Nephron progenitor cell (in vitro differentiated cells): ENCODE measurements around the gene KCMF1.

ENCODE experiments used
- DNase-seq: peaks from one replicate; pipeline ENCODE4 v3.0.0; 2021
- H3K27ac Mint-ChIP-seq: 2 replicates; pipeline ENCODE4 v1.8.0; 2021; ENCODE audit warnings: mild to moderate bottlenecking, moderate library complexity, mixed read lengths
- H3K27me3 Mint-ChIP-seq: 2 replicates; pipeline ENCODE4 v1.8.0; 2021; ENCODE audit warnings: mild to moderate bottlenecking, low read depth, mixed read lengths; ENCODE audit not compliant: poor library complexity
- H3K36me3 Mint-ChIP-seq: 2 replicates; pipeline ENCODE4 v1.8.0; 2021; ENCODE audit warnings: low read depth, mixed read lengths
- H3K4me1 Mint-ChIP-seq: 2 replicates; pipeline ENCODE4 v1.8.0; 2021; ENCODE audit warnings: mixed read lengths
- H3K4me3 Mint-ChIP-seq: 2 replicates; pipeline ENCODE4 v1.8.0; 2021; ENCODE audit warnings: mild to moderate bottlenecking, moderate library complexity, mixed read lengths
- H3K9me3 Mint-ChIP-seq: 2 replicates; pipeline ENCODE4 v1.8.0; 2021; ENCODE audit warnings: mild to moderate bottlenecking, moderate library complexity, mixed read lengths
- TF ChIP-seq, protein P1 (sequence below): fragments of 200-600 bp; sonication (generic); IDR thresholded peaks from 2 replicates; pipeline ENCODE4 v1.5.0; 2021; ENCODE audit warnings: antibody characterized with exemption

KCMF1 gene

DNA sequence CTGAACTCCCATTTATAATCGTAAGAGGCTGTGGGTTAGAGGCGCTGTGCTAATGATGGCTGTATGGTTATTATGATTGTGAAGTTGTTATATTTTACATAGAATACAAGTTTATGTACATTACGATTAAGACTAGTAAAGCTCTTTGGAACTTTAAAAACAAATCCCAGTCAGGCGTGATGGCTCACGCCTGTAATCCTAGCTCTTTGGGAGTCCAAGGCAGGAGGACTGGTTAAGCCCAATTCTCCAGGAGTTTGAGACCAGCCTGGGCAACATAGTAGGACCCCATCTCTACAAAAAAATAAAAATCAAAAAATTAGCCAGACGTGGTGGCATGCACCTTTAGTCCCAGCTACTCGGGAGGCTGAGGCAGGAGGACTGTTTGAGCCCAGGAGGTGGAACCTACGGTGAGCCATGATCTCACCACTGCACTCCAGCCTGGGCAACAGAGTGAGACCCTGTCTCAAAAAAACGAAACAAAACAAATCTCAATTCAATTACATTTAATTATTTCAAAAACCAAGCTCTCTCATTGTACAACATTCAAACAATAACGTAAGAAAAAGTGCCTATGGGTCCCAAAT, 23.9 kb upstream of the KCMF1 start:
- Mint-ChIP-seq H3K27me3 (peaks cover 7% of the 10 kb centered on the region), H3K4me3 (no peak overlapping the region), H3K36me3 (no peaks in the 10 kb centered on the region), H3K9me3 (no peaks in the 10 kb centered on the region), H3K27ac (peak overlapping the region; percentile 83), H3K4me1 (no peaks in the 10 kb centered on the region)
- TF ChIP-seq, protein P1, sequence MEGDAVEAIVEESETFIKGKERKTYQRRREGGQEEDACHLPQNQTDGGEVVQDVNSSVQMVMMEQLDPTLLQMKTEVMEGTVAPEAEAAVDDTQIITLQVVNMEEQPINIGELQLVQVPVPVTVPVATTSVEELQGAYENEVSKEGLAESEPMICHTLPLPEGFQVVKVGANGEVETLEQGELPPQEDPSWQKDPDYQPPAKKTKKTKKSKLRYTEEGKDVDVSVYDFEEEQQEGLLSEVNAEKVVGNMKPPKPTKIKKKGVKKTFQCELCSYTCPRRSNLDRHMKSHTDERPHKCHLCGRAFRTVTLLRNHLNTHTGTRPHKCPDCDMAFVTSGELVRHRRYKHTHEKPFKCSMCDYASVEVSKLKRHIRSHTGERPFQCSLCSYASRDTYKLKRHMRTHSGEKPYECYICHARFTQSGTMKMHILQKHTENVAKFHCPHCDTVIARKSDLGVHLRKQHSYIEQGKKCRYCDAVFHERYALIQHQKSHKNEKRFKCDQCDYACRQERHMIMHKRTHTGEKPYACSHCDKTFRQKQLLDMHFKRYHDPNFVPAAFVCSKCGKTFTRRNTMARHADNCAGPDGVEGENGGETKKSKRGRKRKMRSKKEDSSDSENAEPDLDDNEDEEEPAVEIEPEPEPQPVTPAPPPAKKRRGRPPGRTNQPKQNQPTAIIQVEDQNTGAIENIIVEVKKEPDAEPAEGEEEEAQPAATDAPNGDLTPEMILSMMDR = no peak
- no peak for DNase-seq

DNA sequence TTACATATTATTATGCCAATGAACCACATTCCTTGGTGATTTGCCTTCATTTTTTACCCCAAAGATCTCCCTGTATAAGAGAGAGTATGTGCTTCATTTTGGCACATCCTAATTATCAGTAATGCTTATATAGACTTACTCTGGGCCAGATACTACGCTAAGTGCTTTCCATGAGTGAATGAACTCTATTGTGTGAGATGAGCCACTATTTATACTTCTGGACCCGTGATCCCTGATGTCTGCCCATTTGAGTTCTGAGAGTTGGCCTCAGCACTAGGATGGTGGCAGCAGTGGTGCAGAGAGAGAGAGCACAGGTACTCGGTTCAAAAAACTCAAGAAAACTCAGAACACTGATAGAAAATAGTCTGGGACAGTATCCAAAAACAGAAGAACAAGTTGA, 17.4 kb upstream of the KCMF1 start:
- Mint-ChIP-seq H3K27ac (no peak overlapping the region), H3K4me3 (no peak overlapping the region), H3K9me3 (no peaks in the 10 kb centered on the region), H3K4me1 (peaks cover 20% of the 10 kb centered on the region), H3K36me3 (peaks cover 5% of the 10 kb centered on the region), H3K27me3 (peaks cover 19% of the 10 kb centered on the region)
- no peak for DNase-seq
- TF ChIP-seq, protein P1 = no peak

DNA sequence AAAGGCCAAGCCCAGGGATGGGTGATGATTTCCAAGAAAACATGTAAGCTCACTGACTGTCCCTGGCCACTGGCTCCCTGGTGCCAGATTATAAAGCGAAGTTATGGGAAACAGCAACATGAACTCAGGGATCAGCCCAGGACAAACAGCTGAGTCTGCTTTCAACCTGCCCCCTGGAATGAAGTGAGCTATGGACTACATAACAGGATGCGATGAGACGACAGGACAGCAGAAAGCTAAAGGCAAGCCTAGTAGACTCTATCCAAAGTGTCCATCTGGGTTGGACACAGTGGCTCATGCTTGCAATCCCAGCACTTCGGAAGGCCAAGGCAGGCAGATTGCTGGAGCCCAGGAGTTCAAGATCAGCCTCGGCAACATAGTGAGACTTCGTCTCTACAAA, 16.6 kb upstream of the KCMF1 start:
- no peak for DNase-seq
- TF ChIP-seq, protein P1 = no peak

DNA sequence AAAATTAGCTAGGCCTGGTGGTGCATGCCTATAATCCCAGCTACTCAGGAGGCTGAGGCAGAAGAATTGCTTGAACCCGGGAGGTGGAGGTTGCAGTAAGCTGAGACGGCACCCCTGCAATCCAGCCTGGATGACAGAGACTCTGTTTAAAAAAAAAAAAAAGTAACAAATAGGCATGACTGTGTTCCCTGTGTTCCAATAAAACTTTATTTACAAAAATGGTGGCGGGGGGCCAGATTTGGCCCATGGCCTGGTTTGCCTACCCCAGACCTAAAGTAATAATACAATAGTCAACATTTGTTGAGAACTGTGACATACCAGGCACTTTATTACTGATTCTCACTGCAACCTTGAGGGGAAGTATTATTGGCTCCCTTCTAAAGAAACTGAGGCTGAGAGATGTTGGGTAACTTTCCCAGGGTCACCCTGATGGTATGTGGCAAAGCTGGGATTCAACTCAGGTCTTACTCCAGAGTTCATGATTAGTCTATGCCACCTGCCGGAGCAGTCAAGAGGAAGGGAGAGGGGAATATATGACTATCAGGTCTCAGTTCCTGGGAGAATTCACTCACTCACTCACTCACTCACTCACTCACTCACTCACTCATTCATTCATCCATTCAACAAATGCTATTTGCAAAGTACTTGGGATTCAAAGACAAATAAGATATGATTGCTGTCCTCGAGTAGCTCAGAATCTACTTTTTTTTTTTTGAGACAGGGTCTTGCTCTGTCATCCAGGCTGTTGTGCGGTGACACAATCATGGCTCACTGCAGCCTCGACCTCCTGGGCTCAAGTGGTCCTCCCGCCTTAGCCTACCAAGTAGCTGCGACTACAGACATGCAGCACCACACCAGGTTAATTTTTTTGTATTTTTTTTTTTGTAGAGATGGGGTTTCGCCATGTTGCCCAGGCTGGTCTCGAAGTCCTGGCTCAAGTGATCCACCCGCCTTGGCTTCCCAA, 14.3 kb upstream of the KCMF1 start:
- no peak for DNase-seq
- Mint-ChIP-seq H3K27me3 (peaks cover 18% of the 10 kb centered on the region), H3K27ac (peak overlapping the region; percentile 66), H3K9me3 (no peaks in the 10 kb centered on the region), H3K4me1 (peaks cover 47% of the 10 kb centered on the region), H3K4me3 (no peak overlapping the region), H3K36me3 (peaks cover 8% of the 10 kb centered on the region)
- TF ChIP-seq, protein P1 = no peak

More for the DNA sequence above, 16.6 kb upstream of the KCMF1 start:
- Mint-ChIP-seq H3K4me3 (no peak overlapping the region), H3K4me1 (peaks cover 28% of the 10 kb centered on the region), H3K27ac (no peak overlapping the region), H3K36me3 (peaks cover 5% of the 10 kb centered on the region), H3K9me3 (no peaks in the 10 kb centered on the region), H3K27me3 (peaks cover 22% of the 10 kb centered on the region)

DNA sequence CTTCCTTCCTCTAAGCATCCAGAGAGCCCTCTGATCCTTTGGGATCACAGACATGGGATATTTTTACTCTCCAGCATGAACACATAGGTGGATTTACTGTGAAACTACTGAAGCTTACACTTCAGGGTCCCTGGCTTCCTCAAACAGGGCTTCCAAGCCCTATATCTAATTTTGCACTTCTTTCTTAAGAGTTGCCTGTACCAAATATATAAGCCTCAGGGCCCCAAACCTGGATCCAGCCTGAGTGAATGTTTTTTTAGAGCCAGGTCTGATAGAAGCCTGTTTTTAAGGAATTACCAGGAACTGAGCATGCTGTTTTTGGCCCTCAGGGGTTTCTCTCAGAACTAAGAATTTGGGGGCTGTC, 13.2 kb upstream of the KCMF1 start:
- Mint-ChIP-seq H3K27me3 (peaks cover 18% of the 10 kb centered on the region), H3K4me1 (peaks cover 47% of the 10 kb centered on the region), H3K27ac (peak overlapping the region; percentile 93), H3K4me3 (peak overlapping the region; percentile 27), H3K36me3 (peaks cover 14% of the 10 kb centered on the region), H3K9me3 (no peaks in the 10 kb centered on the region)
- no peak for DNase-seq
- TF ChIP-seq, protein P1 = no peak
